ENCODE results near the gene TM9SF3.
A peak's percentile ranks its signal among the peaks of the same experiment; 100 is the strongest.

Gene TM9SF3

DNA sequence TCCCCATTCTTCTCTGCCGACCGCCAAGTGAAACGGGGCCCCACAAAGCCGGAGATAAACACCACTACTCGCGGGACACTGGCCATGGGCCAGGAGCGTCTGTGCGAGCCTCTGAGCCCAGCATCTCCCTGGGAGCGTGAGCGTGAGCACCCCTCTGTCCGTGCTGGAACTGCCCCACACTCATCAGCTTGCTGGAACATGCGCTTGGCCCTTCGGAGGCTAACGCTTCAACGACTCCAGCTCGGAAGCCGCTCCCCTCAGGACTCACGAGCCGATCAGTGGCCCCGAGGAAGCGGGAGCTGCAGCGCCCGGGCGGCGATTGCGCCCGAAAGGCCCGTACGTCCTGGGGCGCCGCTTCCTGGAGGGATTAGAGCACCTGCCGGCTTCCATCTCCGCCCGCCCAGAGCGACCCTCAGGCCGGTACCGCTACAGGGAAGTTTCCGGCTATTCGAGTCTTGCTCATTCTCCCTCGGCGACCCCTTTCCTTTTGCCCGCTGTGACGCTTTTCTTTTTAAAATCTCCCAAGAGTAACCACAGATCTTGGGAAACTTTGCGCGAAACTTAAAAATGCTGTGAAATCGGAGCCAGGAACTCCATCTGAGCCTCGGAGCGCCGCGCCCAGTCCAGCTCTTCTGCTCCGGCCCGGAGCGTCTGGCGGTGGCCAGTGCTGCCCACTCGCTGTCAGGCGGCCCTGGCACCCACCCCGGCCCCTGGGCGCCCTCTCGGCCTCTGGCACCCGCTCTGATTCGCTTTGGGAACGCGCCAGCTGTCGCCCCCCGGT, 74.1 kb downstream of the TM9SF3 start:
- TF ChIP-seq, protein P1, sequence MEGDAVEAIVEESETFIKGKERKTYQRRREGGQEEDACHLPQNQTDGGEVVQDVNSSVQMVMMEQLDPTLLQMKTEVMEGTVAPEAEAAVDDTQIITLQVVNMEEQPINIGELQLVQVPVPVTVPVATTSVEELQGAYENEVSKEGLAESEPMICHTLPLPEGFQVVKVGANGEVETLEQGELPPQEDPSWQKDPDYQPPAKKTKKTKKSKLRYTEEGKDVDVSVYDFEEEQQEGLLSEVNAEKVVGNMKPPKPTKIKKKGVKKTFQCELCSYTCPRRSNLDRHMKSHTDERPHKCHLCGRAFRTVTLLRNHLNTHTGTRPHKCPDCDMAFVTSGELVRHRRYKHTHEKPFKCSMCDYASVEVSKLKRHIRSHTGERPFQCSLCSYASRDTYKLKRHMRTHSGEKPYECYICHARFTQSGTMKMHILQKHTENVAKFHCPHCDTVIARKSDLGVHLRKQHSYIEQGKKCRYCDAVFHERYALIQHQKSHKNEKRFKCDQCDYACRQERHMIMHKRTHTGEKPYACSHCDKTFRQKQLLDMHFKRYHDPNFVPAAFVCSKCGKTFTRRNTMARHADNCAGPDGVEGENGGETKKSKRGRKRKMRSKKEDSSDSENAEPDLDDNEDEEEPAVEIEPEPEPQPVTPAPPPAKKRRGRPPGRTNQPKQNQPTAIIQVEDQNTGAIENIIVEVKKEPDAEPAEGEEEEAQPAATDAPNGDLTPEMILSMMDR (IDR thresholded peaks at IDR 0.05; ENCODE audit: low read depth, low read length) = no peak
- H3K4me3 ChIP-seq (ENCODE audit: low read depth, low read length) = peak overlapping the region; percentile 58

DNA sequence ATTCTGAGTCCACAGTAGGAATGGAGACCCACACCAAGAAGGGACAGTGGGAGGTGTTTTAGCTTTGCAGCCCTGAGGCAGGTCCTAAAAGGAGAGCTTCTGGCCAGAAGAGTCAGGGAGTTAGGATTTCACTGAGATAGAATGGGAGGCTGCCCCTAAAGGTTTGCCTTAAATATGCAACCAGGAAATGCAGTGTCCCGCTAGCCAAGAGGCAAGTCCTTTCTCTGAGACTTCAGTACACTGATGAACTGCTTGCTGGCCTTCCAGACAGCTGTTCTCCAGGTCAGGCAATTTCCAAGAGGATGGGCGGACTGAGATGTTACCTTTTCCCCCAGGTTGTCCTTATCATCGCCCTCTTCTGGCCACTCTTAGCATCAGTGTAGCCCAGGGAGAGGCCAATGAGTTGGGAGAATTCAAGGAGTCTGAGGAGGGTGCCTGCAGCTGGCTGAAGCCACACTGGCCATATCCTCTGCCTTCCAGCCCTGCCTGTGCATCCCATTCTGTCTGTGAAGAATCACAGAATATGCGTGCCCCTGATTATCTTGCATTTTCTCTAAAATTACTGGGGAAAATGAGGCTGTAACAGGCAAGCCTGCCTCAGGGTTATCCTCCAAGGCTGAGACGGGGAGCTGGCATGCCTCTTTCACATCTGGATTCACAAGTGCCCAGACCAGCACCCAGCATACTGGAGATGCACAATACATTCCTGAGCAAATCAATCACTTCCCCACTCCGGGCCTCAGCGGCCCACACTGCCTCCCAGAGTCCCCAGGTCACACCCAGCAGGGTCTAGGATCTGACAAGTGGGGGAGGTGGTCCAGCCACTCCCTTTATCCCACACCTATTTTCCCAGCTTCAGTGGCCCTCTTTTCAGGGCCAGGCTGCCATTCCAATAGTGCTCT, 75.5 kb downstream of the TM9SF3 start:
- TF ChIP-seq, protein P1 (IDR thresholded peaks at IDR 0.05; ENCODE audit: low read depth, low read length) = peak; percentile 35
- H3K4me3 ChIP-seq (ENCODE audit: low read depth, low read length) = no peak overlapping the region

DNA sequence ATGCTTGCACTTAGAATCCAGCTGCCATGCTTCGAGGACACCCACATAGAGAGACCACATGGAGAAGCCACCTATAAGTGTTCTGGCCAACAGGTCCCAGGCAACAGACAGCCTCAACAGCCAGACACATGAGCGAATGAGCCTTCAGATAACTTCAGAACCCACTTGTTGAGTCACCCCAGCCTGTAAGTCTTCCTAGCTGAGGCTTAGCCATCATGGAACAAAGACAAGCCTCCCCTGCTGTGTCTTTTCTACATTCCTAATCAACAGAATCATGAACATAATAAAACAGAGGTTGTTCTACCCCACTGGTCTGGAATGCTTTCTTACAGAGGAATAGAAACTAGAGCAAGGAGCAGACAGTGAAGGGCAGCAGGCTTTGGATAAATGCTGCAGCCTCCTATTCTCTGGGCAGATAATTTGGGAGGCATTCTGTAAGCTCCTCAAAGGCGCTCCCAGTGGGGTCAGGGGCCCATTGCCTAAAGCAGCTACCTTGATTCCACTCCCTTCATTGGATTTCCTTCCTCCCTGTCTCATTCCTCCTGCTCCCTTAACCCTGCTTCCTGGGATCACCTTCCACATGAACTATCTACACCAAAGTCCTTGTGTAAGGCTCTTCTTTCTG, 77.7 kb downstream of the TM9SF3 start:
- H3K4me3 ChIP-seq (ENCODE audit: low read depth, low read length) = no peak overlapping the region
- TF ChIP-seq, protein P1 (IDR thresholded peaks at IDR 0.05; ENCODE audit: low read depth, low read length) = no peak

DNA sequence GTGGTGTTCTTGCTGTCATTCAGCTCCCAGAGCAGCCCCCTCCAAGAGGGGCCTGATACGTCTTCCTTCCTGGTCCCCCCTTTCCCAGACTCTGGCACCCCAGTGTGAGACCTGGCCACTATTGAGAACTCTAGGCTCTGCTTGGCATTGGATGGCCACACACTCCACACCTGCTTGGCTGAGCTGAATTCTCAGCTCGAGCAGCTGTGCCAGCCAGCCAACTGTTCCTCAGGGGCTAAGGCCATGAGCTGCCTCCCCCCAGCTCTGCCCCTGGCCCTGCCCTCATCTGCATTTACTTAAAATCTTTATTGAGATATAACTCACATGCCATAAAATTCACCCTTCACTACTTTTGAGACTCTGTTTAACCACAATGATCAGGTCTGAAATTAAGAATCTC, 79.8 kb downstream of the TM9SF3 start:
- TF ChIP-seq, protein P1 (IDR thresholded peaks at IDR 0.05; ENCODE audit: low read depth, low read length) = no peak
- no peak overlapping the region for H3K4me3 ChIP-seq (ENCODE audit: low read depth, low read length)

DNA sequence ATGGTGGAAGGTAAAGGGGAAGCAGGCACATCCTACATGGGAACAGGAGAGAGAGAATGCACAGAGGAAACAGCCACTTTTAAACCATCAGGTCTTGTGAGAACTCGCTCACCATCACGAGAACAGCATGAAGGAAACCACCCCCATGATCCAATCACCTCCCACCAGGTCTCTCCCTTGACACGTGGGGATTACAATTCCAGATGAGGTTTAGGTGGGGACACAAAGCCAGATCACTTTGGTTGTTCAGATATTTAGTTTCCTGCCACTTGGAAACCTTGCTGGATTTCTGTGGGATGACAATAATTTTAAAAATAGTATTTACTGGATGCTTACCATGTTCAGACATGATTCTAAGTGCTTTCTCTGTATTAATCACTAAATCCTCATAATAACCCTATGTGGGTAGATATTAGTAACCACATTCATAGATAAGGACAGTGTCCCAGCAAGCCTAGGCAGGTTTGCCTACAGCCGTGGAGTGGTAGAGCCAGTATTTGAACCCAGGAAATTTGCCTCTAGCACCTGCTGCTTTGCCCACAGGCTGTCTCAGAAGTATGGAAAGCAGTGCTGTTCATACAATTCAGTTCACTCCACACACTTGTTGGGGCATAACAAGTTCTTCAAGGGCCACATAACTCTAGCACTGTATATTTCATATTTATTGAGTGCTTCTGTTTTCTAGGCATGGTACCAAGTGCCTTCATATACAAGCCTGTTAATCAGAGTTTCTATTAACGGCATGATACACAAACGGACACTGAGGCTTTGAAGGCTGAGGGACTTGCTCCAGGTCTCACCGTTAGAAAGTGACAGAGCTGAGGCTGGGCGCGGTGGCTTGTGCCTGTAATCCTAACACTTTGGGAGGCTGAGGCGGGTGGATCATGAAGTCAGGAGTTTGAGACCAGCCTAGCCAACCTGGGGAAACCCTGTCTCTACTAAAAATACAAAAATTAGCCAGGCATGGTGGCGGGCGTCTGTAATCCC, 81.4 kb downstream of the TM9SF3 start:
- H3K4me3 ChIP-seq (ENCODE audit: low read depth, low read length) = no peak overlapping the region
- TF ChIP-seq, protein P1 (IDR thresholded peaks at IDR 0.05; ENCODE audit: low read depth, low read length) = no peak

DNA sequence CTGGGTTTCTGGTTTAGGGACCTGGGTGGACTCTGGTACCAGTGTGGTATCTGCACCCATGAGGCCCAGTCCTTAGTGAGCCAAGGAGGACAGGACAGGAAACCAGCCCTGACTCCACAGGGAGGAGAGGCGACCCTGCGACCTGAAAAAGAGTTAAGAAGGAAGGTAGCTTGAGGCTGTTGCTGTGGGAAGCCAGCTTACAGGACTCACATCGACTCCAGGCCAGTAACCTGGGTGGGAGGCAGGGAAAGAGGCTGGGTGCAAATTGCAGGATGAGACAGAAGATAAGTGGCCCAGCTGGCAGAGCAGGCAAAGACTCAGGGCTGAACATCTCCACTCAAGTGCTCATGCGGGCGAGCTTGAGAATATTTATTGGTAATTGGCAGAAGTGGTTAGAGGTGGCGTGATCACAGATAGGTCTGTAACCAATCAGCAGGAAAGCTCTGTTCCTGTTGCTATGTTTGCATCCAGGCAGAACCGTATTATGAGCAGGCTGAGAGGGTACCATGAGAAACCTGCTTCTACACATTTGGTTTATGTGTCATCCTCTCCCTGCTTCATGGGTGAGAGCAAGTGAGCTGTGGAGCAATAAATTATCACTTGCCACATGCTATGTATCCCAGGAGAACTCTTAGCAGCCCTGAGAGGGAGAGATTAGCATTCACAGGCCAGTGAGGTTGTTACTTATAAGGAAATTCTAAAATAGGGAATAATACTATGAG, 84.1 kb downstream of the TM9SF3 start:
- TF ChIP-seq, protein P1 (IDR thresholded peaks at IDR 0.05; ENCODE audit: low read depth, low read length) = no peak
- no peak overlapping the region for H3K4me3 ChIP-seq (ENCODE audit: low read depth, low read length)

Data from WI38 (cell line).